ENCODE measurements around the gene NBL1.

DNA sequence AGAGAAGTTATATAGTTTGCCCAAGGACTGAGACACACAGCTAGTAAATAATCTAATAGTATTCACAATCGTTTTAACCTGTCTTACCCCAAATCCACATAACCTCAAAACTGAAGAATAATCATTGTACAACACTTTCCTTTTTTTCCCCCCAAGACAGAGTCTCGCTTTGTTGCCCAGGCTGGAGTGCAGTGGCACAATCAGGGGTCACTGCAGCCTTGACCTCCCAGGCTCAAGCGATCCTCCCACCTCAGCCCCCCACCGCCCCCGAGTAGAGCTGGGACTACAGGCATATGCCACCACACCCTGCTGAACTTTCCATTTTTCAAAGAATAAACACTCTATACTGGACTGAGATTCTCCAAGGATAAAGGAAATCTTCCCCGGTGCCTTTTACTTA lies 28.7 kb upstream of the NBL1 start:
- TF ChIP-seq, protein P1, sequence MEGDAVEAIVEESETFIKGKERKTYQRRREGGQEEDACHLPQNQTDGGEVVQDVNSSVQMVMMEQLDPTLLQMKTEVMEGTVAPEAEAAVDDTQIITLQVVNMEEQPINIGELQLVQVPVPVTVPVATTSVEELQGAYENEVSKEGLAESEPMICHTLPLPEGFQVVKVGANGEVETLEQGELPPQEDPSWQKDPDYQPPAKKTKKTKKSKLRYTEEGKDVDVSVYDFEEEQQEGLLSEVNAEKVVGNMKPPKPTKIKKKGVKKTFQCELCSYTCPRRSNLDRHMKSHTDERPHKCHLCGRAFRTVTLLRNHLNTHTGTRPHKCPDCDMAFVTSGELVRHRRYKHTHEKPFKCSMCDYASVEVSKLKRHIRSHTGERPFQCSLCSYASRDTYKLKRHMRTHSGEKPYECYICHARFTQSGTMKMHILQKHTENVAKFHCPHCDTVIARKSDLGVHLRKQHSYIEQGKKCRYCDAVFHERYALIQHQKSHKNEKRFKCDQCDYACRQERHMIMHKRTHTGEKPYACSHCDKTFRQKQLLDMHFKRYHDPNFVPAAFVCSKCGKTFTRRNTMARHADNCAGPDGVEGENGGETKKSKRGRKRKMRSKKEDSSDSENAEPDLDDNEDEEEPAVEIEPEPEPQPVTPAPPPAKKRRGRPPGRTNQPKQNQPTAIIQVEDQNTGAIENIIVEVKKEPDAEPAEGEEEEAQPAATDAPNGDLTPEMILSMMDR (IDR thresholded peaks at IDR 0.05), result no peak
- no peak for TF ChIP-seq POLR2A (IDR thresholded peaks at IDR 0.05)
